Hepatocyte (in vitro differentiated cells): ENCODE data around the gene NT5M.

Source experiments
- EZH2phosphoT487 ChIP-seq: fragments of 200-600 bp; sonication (generic); IDR thresholded peaks from one replicate; pipeline ENCODE4 v1.6.1; 2018; ENCODE audit warnings: antibody characterized with exemption, mild to moderate bottlenecking, low read depth, moderate library complexity; ENCODE audit not compliant: unreplicated experiment, severe bottlenecking
- TF ChIP-seq, protein P1 (sequence below): fragments of 200-600 bp; sonication (generic); IDR thresholded peaks from 2 replicates; pipeline ENCODE4 v1.5.1; 2016; ENCODE audit warnings: antibody characterized with exemption, mild to moderate bottlenecking; ENCODE audit not compliant: poor library complexity

DNA sequence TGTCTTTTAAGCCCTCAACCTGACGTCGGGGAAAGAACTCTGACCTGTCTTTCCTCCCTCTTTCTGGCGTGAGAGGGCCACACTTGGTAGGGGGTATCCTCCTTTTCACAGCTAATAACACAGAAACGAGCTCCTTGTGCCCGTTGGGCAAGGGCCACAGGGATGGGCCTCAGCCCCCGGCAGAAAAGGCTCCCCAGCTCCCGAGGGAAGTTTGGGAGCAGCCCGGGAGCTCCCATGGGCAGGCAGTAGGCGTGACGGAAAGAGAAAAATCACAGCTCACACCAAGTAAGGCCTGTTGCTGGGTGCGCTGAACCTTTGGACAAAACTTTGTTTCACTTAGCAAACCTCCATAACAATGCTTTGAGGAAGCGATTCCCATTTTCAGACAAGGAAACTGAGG, 90.8 kb downstream of the NT5M start:
- TF ChIP-seq, protein P1, sequence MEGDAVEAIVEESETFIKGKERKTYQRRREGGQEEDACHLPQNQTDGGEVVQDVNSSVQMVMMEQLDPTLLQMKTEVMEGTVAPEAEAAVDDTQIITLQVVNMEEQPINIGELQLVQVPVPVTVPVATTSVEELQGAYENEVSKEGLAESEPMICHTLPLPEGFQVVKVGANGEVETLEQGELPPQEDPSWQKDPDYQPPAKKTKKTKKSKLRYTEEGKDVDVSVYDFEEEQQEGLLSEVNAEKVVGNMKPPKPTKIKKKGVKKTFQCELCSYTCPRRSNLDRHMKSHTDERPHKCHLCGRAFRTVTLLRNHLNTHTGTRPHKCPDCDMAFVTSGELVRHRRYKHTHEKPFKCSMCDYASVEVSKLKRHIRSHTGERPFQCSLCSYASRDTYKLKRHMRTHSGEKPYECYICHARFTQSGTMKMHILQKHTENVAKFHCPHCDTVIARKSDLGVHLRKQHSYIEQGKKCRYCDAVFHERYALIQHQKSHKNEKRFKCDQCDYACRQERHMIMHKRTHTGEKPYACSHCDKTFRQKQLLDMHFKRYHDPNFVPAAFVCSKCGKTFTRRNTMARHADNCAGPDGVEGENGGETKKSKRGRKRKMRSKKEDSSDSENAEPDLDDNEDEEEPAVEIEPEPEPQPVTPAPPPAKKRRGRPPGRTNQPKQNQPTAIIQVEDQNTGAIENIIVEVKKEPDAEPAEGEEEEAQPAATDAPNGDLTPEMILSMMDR, result no peak
- no peak for TF ChIP-seq EZH2phosphoT487
